Right atrium auricular region (tissue), 2 donors: ENCODE measurements around the gene STK17A. TPM values are rescaled to one million over a fixed set of nuclear protein-coding genes. Genes with fewer than 3 reads are reported as not detected.

Experiments used
- DNase-seq: peaks from one replicate; pipeline ENCODE4 v3.0.0-alpha.2; 2019; ENCODE audit warnings: low spot score
- H3K27ac ChIP-seq, 2 donors: fragments of 200-600 bp; sonication (generic); 1 replicate in 1 of 2; 2 replicates in 1 of 2; pipeline ENCODE4 v1.5.1; 2016 to 2019
- H3K27me3 ChIP-seq, 2 donors: fragments of 200-600 bp; sonication (generic); one replicate each; pipeline versions ENCODE4 v1.5.1 to v1.6.0; 2017 to 2019
- H3K36me3 ChIP-seq: fragments of 200-600 bp; sonication (generic); one replicate; pipeline ENCODE4 v1.5.1; 2016
- H3K4me1 ChIP-seq, 2 donors: fragments of 200-600 bp; sonication (generic); one replicate each; pipeline versions ENCODE4 v1.5.1 to v1.6.0; 2017 to 2019
- H3K4me3 ChIP-seq, 2 donors: fragments of 200-600 bp; sonication (generic); 1 replicate in 1 of 2; 2 replicates in 1 of 2; pipeline ENCODE4 v1.5.1; 2017 to 2019; ENCODE audit warnings: mild to moderate bottlenecking in 1 of 2, moderate library complexity in 1 of 2
- H3K9me3 ChIP-seq, 2 donors: fragments of 200-600 bp; sonication (generic); one replicate each; pipeline ENCODE4 v1.5.1; 2019
- total RNA-seq, 2 donors: library from RNA; depleted of rRNA; stranded (reverse); fragments of >200 nt; gene quantifications; one replicate each; pipeline ENCODE4 v1.1.0, GENCODE V29; 2016
- TF ChIP-seq, protein P1 (sequence below), 2 donors: fragments of 200-600 bp; sonication (generic); IDR thresholded peaks; one replicate each; pipeline ENCODE4 v1.5.1; 2019; ENCODE audit warnings: antibody characterized with exemption in 2 of 2

STK17A gene
- total RNA-seq, 2 donors from 2014 or later = 15.6 to 25.9 TPM

DNA sequence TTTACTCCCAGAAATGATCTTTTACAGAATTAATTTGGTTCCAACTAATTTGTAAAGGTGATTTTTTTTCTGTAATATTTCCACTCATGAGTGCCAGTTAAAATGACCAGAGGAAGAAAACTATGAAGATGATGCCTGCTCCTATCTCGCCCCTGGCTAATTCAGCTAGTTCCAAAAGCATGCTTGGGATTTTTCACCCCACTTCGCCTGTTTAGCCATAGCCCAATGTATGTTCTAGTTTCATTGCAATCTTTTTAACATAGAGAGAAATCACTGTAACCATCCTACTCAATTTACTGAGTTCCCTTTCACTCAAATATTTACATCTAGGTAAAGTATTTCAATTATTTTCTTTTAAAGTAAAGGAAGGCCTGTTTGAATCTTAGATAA lies 23.0 kb upstream of the STK17A start:
- DNase-seq = no peak
- H3K36me3 ChIP-seq = no peaks in the 10 kb centered on the region
- H3K27me3 ChIP-seq = no peaks in the 10 kb centered on the region
- H3K4me3 ChIP-seq = no peak overlapping the region
- TF ChIP-seq, protein P1, sequence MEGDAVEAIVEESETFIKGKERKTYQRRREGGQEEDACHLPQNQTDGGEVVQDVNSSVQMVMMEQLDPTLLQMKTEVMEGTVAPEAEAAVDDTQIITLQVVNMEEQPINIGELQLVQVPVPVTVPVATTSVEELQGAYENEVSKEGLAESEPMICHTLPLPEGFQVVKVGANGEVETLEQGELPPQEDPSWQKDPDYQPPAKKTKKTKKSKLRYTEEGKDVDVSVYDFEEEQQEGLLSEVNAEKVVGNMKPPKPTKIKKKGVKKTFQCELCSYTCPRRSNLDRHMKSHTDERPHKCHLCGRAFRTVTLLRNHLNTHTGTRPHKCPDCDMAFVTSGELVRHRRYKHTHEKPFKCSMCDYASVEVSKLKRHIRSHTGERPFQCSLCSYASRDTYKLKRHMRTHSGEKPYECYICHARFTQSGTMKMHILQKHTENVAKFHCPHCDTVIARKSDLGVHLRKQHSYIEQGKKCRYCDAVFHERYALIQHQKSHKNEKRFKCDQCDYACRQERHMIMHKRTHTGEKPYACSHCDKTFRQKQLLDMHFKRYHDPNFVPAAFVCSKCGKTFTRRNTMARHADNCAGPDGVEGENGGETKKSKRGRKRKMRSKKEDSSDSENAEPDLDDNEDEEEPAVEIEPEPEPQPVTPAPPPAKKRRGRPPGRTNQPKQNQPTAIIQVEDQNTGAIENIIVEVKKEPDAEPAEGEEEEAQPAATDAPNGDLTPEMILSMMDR (IDR thresholded peaks at IDR 0.05) = no peak
- no peaks in the 10 kb centered on the region for H3K9me3 ChIP-seq
- no peaks in the 10 kb centered on the region for H3K4me1 ChIP-seq
- H3K27ac ChIP-seq = no peak overlapping the region

DNA sequence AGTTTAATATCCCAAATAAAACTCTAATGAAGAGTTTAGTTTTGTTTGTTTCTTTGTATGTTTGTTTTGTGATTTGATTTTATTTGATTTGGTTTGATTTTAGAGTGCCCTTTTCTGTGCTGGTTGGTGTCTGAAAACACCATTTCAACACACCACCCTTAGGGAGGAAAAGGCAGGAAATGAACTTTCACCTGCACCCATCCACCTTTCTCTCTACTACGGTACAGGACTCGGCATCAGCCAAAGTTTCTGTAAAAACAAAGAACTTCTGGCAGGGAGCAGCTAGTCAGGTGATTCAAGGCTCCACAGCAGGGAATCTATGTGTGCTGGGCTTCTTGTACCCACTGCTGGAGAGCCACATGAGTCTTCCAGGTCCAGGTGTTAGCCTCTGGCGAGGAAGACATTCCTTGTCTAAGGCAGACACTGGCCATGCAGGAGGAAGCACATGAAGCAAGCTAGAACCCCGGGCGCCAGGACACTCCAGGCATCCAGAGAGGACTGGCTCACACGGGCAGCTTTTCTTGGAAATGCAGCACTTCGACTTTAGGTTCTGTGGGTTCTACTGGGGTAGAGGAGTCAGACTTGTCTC lies 22.1 kb upstream of the STK17A start:
- no peaks in the 10 kb centered on the region for H3K36me3 ChIP-seq
- no peak for DNase-seq
- H3K27me3 ChIP-seq = no peaks in the 10 kb centered on the region
- no peaks in the 10 kb centered on the region for H3K4me1 ChIP-seq
- H3K9me3 ChIP-seq = no peaks in the 10 kb centered on the region
- TF ChIP-seq, protein P1 (IDR thresholded peaks at IDR 0.05) = no peak
- H3K27ac ChIP-seq = no peak overlapping the region
- no peak overlapping the region for H3K4me3 ChIP-seq

DNA sequence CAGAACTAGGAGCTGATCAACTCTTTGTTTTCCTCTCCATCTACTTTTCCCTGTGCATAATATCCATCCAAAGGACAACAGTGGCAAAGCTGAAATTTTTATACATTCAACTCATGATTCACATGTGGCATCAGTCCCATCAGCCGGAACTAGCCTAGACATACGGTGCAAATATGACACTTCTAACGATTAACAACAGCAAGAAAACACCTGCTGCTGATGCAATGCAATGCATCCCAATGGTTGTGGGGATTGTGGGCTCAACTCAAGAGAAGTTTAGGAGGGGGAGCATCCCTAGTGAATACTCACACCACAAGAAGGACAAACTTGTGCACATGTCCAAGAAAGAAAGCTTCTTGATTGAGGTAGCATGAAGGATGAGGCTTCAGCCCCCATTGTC lies 20.5 kb upstream of the STK17A start:
- H3K36me3 ChIP-seq = no peaks in the 10 kb centered on the region
- TF ChIP-seq, protein P1 (IDR thresholded peaks at IDR 0.05) = no peak
- no peaks in the 10 kb centered on the region for H3K4me1 ChIP-seq
- no peak overlapping the region for H3K4me3 ChIP-seq
- H3K9me3 ChIP-seq = no peaks in the 10 kb centered on the region
- no peak for DNase-seq
- no peak overlapping the region for H3K27ac ChIP-seq
- H3K27me3 ChIP-seq = no peaks in the 10 kb centered on the region

DNA sequence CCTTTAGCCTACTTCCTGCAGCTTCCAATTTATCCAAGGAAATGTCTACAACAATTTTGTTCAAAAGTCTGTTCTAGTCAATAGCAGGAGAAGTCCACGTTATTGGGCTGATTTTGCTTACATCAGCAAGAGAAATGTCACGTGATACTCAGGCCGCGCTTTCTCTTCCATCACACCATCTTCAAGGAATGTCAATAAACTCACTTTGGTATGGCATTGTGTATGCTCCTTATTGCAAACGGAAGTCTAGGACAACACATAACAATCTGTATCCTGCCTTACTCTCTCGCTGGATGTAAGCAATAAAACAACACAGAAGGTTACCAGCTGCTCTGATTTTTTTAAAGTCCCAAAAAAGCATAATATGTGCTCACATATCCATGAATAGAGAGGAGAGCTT lies 17.1 kb upstream of the STK17A start:
- DNase-seq = no peak
- H3K9me3 ChIP-seq = no peaks in the 10 kb centered on the region
- TF ChIP-seq, protein P1 (IDR thresholded peaks at IDR 0.05) = no peak
- no peaks in the 10 kb centered on the region for H3K4me1 ChIP-seq
- no peak overlapping the region for H3K27ac ChIP-seq
- no peaks in the 10 kb centered on the region for H3K27me3 ChIP-seq
- no peak overlapping the region for H3K4me3 ChIP-seq
- no peaks in the 10 kb centered on the region for H3K36me3 ChIP-seq

DNA sequence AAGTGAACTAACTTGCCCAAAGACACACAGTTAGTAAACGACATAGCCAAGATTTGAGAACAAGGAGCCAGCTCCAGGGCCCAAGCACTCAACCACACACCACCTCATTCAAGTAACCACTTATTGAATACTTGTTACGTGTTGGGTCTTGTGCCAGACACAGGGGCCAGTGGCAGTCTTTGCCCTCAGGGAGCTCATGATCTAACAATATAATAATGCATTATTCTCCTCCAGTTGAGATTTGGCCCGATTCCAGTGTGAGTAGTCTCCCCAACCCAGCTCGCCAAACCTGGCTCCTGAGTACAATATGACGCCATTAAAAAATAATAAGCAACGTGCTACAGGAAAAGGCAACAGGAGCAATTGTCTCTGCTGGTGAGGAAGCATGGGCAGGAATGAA lies 14.4 kb upstream of the STK17A start:
- DNase-seq = no peak

More for the DNA sequence above, 14.4 kb upstream of the STK17A start:
- no peaks in the 10 kb centered on the region for H3K4me1 ChIP-seq
- H3K36me3 ChIP-seq = no peaks in the 10 kb centered on the region
- no peak overlapping the region for H3K27ac ChIP-seq
- H3K9me3 ChIP-seq = no peaks in the 10 kb centered on the region
- no peaks in the 10 kb centered on the region for H3K27me3 ChIP-seq
- H3K4me3 ChIP-seq = no peak overlapping the region
- TF ChIP-seq, protein P1 (IDR thresholded peaks at IDR 0.05) = no peak
